EL (cell line): ENCODE data around the gene CCNG1.
A peak's percentile ranks its signal among the peaks of the same experiment; 100 is the strongest.
"Not testable (repeated sequence)": the region's sequence is repeated elsewhere in the genome, so short reads cannot be mapped to it uniquely, and the experiment has no call there.

ENCODE experiments used
- DNase-seq: peaks from one replicate; pipeline ENCODE4 v3.0.0-alpha.2; 2016

Gene CCNG1, protein sequence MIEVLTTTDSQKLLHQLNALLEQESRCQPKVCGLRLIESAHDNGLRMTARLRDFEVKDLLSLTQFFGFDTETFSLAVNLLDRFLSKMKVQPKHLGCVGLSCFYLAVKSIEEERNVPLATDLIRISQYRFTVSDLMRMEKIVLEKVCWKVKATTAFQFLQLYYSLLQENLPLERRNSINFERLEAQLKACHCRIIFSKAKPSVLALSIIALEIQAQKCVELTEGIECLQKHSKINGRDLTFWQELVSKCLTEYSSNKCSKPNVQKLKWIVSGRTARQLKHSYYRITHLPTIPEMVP

GRCh38 chr5:163437309-163438182, at the start of gene CCNG1:
Gene CCNG1 (plus strand): TSS chr5:163437595. CDS start chr5:163439257, 1,662 bp downstream.
- peak; percentile 98 for DNase-seq

- no peak for DNase-seq
These were observed 41.6 kb upstream of the CCNG1 start for GRCh38 chr5:163395792-163396191.

DNA sequence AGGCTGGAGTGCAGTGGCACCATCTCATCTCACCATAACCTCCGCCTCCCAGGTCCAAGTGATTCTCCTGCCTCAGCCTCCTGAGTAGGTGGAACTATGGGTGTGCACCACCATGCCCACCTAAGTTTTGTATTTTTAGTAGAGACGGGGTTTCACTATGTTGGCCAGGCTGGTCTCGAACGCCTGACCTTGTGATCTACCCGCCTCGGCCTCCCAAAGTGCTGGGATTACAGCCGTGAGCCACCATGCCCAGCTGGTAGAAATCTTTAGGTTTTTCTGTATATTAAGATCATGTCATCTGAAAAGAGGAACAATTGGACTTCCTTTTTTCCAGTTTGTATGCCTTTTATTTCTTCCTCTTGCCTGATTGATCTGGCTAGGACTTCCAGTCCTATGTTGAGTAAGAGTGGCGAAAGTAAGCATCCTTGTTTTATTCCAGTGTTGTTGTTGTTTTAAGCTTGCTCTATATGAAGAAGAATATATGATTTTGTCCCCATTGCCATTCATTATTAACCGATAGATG, 40.5 kb upstream of the CCNG1 start:
- DNase-seq: not testable (repeated sequence)

- DNase-seq: no peak
These were observed 40.0 kb upstream of the CCNG1 start for GRCh38 chr5:163397354-163397753.

- no peak for DNase-seq
These were observed 37.5 kb upstream of the CCNG1 start for GRCh38 chr5:163399923-163400322.

- no peak for DNase-seq
These were observed 36.1 kb upstream of the CCNG1 start for GRCh38 chr5:163401271-163401670.

- DNase-seq: no peak
These were observed 35.4 kb upstream of the CCNG1 start for GRCh38 chr5:163402007-163402406.

GRCh38 chr5:163404364-163405173, 32.8 kb upstream of the CCNG1 start:
- no peak for DNase-seq

- DNase-seq: peak; percentile 1
These were observed 30.2 kb upstream of the CCNG1 start for GRCh38 chr5:163407034-163407655.

DNA sequence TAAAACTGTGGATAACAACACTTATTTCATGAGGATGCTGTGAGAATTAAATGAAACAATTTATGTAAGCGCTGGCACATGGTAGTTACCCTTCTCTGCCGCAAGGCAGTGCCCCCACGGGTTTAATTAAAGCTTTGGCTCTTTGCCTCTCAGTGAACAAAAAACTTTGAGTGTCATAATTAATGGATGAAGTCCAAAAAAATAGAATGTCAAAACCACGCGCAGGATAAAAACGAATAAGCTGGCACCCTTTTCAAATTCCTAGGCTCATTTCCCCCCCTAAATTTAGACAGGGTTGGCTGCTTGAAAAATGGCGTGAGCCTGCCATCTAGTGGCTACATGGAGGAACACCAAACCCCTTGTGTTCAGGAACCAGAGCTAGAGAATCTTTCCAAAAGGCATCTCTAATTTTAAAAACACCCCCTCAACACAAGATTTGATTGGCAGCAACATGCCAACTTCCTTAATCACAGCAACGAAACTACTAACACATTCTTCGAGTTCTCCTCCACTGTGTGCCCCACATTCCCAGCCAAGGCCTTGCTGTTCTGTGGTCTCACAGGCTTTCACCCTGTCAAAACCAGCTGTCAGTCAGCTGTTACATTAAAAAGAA, 29.0 kb upstream of the CCNG1 start:
- peak; percentile 55 for DNase-seq

DNA sequence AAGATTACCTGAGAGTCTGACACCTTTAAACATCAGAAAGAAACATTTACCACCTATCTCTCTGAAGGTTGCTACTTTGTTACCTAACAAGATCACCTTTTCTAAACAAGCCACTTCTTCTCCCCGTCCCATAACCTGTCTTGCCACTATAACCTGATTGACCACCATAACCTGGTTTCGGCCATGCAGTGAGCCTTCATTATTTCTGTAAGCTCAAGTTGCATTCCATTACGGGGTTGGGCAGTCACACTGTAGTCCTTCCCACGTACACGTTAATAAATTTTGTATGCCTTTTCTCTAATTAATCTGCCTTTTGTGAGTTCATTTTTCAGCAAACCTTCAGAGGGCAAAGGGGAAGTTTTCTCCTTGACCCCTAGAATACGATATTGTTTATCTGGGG, 28.0 kb upstream of the CCNG1 start:
- DNase-seq: no peak

DNA sequence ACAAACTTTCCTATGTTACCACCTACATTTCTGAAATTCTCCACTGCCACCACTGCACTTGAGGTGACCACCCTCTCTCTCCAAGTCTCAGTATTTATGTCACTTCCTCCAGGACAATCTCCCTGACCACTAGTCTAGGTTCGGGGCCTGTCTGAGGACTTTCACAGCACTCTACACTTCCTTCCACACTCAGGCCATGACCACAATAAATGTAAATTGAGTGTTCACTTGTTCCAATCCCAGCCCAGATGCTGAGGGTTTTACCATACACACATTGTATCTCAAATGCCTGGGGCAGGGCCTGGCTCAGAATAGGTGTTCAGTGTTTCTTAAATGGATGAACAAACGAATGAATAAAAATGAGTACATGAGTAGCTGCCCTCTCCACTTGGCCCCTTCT, 26.9 kb upstream of the CCNG1 start:
- no peak for DNase-seq

GRCh38 chr5:163415673-163416072, 21.7 kb upstream of the CCNG1 start:
- not testable (repeated sequence) for DNase-seq

DNA sequence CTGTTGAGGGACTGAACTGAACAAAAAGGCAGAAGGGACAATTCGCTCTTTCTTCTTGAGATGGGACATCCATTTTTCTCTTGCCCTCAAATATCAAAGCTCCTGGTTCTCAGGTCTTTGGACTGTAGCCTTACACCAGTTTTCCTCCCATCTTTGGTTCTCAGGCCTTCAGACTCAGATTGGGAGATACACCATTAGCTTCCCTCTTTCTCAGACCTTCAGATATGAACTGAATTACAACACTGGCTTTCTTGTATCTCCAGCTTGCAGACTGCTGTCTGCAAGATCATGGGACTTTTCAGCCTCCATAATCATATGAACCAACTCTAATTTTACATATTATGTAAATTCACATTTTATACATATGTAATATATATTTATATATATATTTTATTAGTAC, 12.6 kb upstream of the CCNG1 start:
- DNase-seq: no peak

- not testable (repeated sequence) for DNase-seq
These were observed 11.3 kb upstream of the CCNG1 start for GRCh38 chr5:163426128-163426527.

GRCh38 chr5:163432544-163432943, 4.9 kb upstream of the CCNG1 start:
- no peak for DNase-seq

GRCh38 chr5:163433271-163433670, 4.1 kb upstream of the CCNG1 start:
- no peak for DNase-seq

DNA sequence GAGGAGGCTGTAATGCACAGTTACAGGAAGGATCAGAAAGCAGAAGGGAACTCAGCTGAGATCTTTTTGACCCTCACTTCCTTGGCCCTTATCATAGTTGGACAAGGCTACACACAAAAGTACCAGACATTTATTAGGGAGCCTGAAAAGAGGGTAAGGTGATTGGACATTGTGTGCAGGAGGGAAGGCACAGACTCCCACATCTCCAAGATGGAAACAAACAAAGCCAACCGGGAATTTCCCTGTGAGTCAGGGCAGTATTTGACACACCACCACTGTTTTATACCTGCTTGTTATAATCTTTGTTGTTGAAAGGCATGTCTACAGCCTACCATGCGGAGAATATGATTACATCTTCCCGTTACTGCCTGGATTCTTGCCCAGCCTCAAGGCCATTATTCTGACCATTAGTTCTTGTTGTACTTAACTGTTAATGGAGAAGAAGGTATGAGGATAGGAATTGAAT, 3.0 kb upstream of the CCNG1 start:
- DNase-seq: peak; percentile 13

GRCh38 chr5:163436515-163436914, 880 bp upstream of the CCNG1 start:
- DNase-seq: no peak

DNA sequence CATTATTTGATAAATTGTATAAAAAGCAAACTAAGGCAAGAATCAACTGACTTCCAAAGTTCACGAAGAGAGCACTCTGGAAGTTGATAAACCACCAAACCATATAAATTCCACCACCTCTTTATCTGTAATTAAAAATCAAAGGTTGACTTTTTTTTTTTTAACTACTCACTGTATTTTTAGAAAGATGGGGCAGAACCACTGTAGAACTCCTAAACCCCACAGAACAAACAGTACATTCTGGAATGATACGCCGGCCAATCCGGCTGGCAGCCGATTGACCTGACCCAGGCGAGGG, 435 bp upstream of the CCNG1 start:
- DNase-seq: no peak

- DNase-seq: peak; percentile 6
These were observed 1.7 kb downstream of the CCNG1 start for GRCh38 chr5:163439092-163439425.

DNA sequence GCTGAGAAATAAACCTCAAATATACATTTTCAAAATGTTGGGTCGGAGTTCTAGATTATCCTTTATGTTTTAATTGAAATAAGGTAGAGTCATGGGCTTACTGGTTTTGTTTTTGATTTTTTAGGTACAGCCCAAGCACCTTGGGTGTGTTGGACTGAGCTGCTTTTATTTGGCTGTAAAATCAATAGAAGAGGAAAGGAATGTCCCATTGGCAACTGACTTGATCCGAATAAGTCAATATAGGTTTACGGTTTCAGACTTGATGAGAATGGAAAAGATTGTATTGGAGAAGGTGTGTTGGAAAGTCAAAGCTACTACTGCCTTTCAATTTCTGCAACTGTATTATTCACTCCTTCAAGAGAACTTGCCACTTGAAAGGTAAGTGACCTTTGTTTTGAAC, 3.6 kb downstream of the CCNG1 start:
- DNase-seq: no peak
